GM10248 (cell line): ENCODE measurements around the gene DNMBP.

Experiments used
- CTCF ChIA-PET: fragments of 300-600 bp; sonication (Branson Sonifier 250); formaldehyde crosslinking; extraction: SDS; loops from one replicate; lab custom pipeline; 2021; ENCODE audit warnings: antibody characterized with exemption; lab: Yijun Ruan, JAX
- POLR2A ChIA-PET: fragments of 350-650 bp; sonication (Branson Sonifier 250); formaldehyde crosslinking; extraction: SDS; loops from one replicate; lab custom pipeline; 2020; ENCODE audit warnings: antibody characterized with exemption; lab: Yijun Ruan, JAX
- DNase-seq: peaks from one replicate; pipeline ENCODE4 v3.0.0; 2012; ENCODE audit errors: extremely low spot score
- TF ChIP-seq, protein P1 (sequence below): IDR thresholded peaks from 2 replicates; pipeline ENCODE4 v1.5.1; 2012; ENCODE audit warnings: mild to moderate bottlenecking, low read depth; ENCODE audit errors: extremely low read depth, missing control alignments, control extremely low read depth

DNMBP gene

GRCh38 chr10:99834410-99834809, 175.3 kb downstream of the DNMBP start:
- ChIA-PET POLR2A (no interaction called here), CTCF (interaction anchor here (1.4 to 2.0 kb wide), 2 partner anchors 12 to 211 kb away, joined by 4 to 11 read pairs; no protein-coding TSS in a partner anchor)
- no peak for DNase-seq
- TF ChIP-seq, protein P1, sequence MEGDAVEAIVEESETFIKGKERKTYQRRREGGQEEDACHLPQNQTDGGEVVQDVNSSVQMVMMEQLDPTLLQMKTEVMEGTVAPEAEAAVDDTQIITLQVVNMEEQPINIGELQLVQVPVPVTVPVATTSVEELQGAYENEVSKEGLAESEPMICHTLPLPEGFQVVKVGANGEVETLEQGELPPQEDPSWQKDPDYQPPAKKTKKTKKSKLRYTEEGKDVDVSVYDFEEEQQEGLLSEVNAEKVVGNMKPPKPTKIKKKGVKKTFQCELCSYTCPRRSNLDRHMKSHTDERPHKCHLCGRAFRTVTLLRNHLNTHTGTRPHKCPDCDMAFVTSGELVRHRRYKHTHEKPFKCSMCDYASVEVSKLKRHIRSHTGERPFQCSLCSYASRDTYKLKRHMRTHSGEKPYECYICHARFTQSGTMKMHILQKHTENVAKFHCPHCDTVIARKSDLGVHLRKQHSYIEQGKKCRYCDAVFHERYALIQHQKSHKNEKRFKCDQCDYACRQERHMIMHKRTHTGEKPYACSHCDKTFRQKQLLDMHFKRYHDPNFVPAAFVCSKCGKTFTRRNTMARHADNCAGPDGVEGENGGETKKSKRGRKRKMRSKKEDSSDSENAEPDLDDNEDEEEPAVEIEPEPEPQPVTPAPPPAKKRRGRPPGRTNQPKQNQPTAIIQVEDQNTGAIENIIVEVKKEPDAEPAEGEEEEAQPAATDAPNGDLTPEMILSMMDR: no peak

DNA sequence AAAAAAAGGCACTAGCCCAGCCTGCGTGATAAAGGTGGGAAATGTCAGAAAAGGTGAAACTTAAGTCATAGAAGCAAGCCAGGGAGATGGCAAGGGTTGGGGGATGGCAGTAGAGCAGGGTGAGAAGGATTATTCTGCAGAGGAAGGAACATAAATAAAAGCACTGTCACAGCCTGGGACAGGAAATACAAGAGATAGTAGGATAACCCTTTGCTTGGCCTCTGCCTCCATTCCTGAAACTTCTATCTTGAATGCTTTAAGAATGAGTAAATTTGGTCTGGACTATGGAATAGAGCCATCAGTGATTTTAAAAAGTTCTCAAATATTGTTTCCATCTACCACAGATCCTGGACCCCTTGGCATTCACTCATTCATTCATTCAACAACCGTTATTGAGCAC, 177.3 kb downstream of the DNMBP start:
- TF ChIP-seq, protein P1: no peak
- no peak for DNase-seq
- POLR2A ChIA-PET: no interaction called here
- CTCF ChIA-PET: interaction anchor here (1.2 to 1.9 kb wide), 3 partner anchors 13 to 47 kb away, joined by 3 to 6 read pairs (median 3); no protein-coding TSS in a partner anchor

- TF ChIP-seq, protein P1: no peak
- no peak for DNase-seq
- POLR2A ChIA-PET: no interaction called here
- CTCF ChIA-PET: interaction anchor here (1.4 to 1.9 kb wide), 2 partner anchors 17 to 218 kb away, joined by 3 to 9 read pairs; no protein-coding TSS in a partner anchor
Observed at GRCh38 chr10:99828464-99828863, 181.3 kb downstream of the DNMBP start.

GRCh38 chr10:99827936-99828335, 181.8 kb downstream of the DNMBP start:
- DNase-seq: no peak
- CTCF ChIA-PET: interaction anchor here (1.9 kb wide), 1 partner anchor 18 kb away, joined by 9 read pairs; no protein-coding TSS in a partner anchor
- TF ChIP-seq, protein P1: no peak
- POLR2A ChIA-PET: no interaction called here
